Measurements from ENCODE around the gene TAPBP.
A peak's percentile ranks its signal among the peaks of the same experiment; 100 is the strongest.

Gene TAPBP

DNA sequence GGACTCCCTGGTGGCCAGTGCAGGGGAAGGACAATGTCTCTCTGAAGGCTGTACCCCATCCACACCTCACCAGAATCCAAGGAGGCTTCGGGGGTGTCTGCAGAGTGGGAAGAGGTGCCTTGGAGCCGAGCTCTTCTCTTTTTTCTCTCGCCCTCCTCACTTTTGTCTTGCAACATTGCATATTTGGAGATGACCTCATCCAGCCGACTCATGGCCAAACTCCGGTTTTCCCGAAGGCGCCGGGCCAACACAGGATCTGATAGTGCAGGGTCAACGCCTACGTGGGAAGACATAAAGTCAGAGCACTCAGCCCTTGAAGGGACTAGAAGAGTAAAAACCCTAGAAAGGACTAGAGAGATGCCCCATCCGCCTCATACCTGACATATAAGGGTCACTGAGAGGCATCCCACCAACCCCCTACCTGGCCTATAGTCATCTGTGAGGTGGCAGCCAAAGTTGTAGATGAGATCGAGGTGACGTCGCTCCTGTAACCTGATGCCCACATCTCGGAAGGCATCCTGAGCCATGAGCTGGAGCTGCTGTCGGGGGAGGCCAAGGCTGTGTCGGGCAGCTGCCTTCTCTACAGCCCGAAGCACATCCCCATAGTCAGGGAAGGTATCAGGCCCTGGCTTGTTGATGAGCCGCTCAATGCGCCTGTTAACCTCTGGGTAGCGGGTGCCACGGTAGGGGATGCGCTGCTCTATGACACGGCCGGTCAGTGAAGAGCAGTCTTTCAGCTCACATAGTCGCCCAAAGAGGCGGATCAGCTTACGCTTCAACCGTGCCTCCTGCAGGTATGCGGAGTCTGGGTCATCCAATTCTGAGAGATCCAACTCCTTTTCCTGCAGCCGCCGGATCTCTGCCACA lies 6.7 kb upstream of the TAPBP start:
- DNase-seq (ENCODE audit: low read depth in 2 of 2) = no peak

GRCh38 chr6:33319939-33320314 lies 6.0 kb upstream of the TAPBP start:
- no peak for DNase-seq (ENCODE audit: low read depth in 2 of 2)

DNA sequence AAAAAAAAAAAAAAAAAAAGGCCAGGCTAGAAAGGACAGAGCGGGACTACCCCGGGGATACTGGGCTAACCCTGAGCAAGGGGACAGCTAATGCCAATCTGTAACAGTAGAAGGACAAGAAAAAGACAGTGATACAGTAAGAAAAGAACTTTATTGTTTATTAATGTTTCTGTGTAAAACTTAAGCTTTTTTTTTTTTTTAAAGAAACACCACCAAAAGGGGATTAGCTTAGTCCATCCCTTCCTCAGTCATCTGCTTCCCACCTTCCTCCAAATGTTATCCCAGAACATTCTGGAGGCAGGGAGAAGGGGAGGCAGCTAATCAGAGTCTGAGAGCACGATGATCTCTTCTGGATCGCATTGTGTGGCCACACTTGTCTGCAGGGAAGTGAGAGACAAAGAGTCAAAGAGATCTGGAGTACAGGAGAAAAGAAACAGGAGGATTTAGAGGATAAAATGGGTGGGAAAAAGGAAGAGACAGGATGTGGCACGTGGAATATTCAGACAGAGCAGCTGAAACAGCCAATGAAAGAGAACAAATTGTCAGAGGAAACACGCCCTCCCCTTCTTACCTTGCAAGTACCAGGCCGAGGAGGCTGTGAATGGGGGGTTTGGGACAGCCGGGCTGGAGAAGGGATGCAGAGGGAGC lies 4.7 kb upstream of the TAPBP start:
- no peak for DNase-seq (ENCODE audit: low read depth in 2 of 2)

DNA sequence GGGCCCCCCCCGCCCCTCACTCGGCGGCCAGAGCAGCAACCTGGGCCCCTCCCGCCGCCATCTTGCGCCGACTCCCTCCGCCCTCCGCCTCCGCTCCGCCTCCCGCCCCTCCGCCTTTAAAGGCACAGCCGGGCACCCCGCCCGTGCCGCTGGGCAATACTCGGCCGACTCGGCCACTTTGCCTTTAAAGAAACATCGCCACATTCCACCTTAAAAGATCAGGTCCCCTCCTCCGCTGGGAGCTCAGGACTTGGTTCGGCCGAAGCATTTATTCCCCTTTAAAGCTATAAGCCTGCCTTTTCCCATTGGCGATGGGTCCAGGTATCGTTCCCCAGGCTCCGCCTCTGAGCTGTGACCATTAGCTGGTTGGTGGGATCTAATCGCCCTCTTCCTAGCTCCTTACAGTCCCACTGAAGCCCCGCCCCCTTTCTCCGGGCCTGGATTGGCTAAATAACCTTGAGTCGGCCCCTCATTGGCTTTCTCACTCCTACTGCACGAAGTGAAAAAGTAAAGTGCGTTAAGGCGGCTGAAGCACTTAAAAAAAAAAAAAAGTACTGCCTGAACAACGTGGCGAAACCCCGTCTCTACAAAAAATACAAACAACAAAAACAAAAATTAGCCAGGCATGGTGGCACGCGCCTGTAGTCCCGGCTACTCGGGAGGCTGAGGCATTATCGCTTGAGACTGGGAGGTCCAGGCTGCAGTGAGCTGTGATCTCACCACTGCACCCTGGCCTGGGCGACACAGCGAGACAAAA lies 4.0 kb upstream of the TAPBP start, which contains the start of gene ZBTB22:
TSS of gene ZBTB22 (minus strand) at position 76 of the 757 bp plus-strand sequence. CDS start 828 bp downstream, outside the sequence.
- DNase-seq (ENCODE audit: low read depth in 2 of 2) = peak; percentile 89 to 94

DNA sequence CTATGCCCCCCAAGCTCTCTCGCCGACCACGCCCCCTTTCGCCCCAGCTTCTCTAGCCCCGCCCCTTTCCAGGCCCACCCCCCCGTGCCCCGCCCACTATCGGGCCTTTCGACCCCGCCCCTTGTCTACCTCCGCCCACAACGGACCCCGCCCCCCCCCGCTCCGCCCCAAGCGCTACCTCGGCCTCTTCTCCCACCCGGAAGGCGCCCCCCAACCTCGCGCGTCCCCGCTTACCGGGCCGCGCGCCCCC lies 3.5 kb upstream of the TAPBP start:
- no peak for DNase-seq (ENCODE audit: low read depth in 2 of 2)

DNA sequence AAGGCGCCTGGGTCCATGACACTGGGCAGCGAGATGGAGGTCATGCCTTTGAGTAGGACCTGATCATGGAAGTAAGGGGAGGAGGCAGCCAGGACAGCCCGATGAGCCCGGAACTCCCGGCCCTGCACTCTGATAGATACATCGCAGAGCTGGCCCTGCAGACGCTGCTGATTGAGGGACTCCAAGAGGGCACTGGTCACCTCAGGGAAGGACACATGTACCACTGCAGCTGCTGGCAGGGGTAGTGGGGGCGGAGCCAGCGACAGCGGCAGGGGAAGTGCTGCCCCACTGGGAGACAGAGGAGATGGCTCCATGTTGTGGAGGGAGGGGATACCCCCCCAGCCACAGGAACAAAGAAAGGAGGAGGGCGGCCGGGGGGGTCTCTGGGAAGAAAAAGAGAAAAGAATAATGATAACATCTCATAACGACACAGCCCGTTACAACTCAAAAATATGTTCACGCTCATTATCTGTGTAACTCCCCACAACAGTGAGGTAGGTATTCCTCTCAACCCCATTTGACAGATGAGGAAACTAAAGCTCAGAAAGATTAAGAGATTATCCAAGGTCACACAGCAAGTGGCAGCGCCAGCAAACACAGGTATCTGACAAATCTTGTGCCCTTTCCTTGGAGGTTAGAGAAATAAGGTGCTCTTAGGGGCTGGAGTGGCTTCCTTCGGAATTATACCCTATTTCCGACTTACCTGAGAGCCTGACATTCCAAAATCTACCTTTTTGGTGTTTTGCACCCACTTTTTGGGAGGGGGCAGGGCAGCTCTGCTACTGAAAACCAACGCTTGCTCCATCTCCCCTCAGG lies 2.9 kb upstream of the TAPBP start:
- DNase-seq (ENCODE audit: low read depth in 2 of 2) = no peak

DNA sequence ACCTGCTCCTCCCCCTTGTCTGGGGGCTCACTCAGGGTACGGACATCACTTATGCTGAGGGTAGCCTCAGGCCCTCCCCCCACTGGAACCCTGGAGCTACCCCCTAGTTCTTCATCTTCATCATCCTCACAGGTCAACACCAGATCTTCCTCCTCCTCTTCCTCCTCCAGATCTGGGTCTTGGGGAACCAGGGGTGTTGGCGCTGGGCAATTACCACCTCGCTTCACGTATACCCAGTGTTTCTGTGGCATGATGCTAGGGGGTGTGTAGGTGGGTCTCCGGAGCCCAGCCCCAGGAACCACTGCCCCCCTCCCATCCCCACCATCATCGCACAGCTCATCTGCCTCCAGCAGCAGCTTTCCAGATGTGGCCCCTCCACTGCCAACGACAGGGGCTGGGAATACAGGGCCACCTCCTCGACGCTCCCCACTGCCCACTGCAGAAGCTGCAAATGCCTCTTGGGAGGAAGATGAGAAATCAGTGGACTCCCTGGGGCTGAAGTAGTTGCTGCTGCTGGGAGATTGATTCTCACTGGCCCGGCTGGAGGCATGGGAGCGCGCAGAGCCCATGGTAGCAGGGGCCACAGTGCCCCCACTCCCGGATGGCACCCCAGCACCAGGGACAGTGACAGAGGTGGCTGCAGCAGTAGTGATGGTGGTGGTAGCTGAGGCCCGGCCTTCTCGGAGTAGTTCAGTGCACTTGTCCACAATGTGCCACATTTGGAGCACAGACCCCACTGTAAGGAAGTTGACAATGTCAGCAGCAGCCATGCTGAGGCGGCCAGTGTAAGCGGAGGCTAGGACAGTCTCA lies 2.1 kb upstream of the TAPBP start:
- DNase-seq (ENCODE audit: low read depth in 2 of 2) = no peak

GRCh38 chr6:33314943-33315792 lies 1.3 kb upstream of the TAPBP start:
- no peak for DNase-seq (ENCODE audit: low read depth in 2 of 2)

DNA sequence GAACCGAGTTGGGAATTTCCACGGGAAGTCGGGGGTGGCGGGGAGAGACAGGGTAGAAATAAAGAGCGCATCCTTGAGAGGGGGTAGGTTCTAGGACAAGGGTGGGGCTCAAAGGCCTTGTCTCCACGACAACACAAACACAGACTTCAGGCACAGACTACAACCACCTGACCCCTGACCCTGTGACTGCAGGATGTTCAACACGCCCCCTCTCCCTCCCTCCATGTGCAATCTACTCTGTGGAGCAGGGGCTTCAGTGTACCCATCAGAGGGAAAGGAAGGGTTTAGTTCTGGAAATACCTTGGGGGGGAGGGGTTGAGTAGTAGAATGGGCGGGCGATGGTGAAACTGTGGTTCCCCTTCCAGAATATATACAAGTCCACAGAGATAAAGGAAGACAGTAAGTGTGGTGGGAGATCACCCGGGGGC lies 651 bp upstream of the TAPBP start:
- DNase-seq (ENCODE audit: low read depth in 2 of 2) = peak; percentile 53

DNA sequence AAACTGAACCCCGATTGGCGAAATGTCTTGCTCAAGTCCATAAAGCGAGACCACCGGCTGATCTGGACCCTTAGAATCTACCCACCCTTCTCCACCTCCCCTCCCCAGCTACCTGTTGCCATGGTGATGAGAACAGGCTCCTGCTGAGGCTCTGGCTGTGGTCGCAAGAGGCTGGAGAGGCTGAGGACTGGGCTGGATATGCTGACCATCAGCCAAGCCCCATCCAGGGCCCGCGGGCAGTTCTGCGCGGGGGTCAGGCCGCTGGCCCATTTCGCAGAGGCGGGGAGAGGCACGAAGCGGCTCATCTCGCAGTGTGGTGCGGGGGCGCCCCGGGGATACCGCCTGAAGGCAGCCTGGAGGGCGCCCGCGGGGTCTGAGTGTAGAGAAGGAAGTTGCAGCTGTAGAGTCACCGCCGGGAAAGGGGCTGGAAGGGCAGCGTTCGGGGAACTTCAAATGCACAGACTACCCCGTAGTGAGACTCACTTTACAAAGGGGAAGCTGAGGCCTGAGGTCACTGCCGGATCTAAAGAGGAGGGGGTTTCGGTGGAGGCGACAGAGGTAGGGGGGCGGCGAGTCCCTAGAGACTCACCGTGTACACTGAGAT lies 671 bp downstream of the TAPBP start:
- DNase-seq (ENCODE audit: low read depth in 2 of 2) = peak; percentile 46 to 47

- peak; percentile 67 to 75 for DNase-seq (ENCODE audit: low read depth in 2 of 2)
Observed at GRCh38 chr6:33312361-33313104, 1.3 kb downstream of the TAPBP start.

GRCh38 chr6:33306356-33306755 lies 7.5 kb downstream of the TAPBP start:
- DNase-seq (ENCODE audit: low read depth in 2 of 2) = no peak

DNA sequence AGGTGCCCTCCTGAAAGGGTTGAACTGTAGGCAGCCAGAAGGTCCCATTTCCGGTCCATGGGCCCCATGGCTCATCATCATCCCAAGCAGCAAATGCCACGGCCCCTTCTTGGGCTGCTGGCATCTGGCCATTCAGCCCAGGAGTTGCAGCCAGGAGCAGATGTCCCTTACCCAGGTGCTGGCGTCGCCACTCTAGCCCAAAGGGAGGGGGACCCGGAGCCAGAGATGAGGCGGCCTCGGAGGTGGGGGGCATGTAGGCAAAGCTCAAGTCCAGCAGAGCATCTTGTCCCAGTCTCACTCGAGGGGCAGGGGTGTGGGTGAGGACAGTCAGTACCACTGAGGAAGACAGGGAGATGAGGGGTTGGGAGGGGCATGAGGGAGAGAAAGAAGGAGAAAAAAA lies 8.8 kb downstream of the TAPBP start:
- DNase-seq (ENCODE audit: low read depth in 2 of 2) = no peak

GRCh38 chr6:33304216-33304615 lies 9.7 kb downstream of the TAPBP start:
- no peak for DNase-seq (ENCODE audit: low read depth in 2 of 2)

- DNase-seq (ENCODE audit: low read depth in 2 of 2) = no peak
Observed at GRCh38 chr6:33301877-33302276, 12.0 kb downstream of the TAPBP start.

- DNase-seq (ENCODE audit: low read depth in 2 of 2) = peak; percentile 90 to 93
Observed at GRCh38 chr6:33299237-33299944, 14.5 kb downstream of the TAPBP start.

GRCh38 chr6:33298773-33299236 lies 15.1 kb downstream of the TAPBP start, which contains the start of gene RGL2:
Gene RGL2 (minus strand): TSS chr6:33298942. CDS start chr6:33298610, 332 bp downstream.
- DNase-seq (ENCODE audit: low read depth in 2 of 2) = peak; percentile 46 to 57

Measured in stimulated activated CD4-positive, alpha-beta T cell treated with anti-CD3 and anti-CD28 coated beads, Interleukin-1b, Interleukin-23, amount 100 ng/mL, for 4 hours (primary cell).